NCI-H526 treated with DMSO at 0.1 percent for 48 hours (cell line): ENCODE data around the gene RAP1GAP2.

Source experiments
- DNase-seq: peaks from one replicate; lab custom pipeline; 2025; lab: John Stamatoyannopoulos, UW

Gene RAP1GAP2

GRCh38 chr17:2786176-2786881, 9.9 kb upstream of the RAP1GAP2 start:
- peak; percentile 66 for DNase-seq

GRCh38 chr17:2789700-2790099, 6.5 kb upstream of the RAP1GAP2 start:
- DNase-seq, result no peak

DNA sequence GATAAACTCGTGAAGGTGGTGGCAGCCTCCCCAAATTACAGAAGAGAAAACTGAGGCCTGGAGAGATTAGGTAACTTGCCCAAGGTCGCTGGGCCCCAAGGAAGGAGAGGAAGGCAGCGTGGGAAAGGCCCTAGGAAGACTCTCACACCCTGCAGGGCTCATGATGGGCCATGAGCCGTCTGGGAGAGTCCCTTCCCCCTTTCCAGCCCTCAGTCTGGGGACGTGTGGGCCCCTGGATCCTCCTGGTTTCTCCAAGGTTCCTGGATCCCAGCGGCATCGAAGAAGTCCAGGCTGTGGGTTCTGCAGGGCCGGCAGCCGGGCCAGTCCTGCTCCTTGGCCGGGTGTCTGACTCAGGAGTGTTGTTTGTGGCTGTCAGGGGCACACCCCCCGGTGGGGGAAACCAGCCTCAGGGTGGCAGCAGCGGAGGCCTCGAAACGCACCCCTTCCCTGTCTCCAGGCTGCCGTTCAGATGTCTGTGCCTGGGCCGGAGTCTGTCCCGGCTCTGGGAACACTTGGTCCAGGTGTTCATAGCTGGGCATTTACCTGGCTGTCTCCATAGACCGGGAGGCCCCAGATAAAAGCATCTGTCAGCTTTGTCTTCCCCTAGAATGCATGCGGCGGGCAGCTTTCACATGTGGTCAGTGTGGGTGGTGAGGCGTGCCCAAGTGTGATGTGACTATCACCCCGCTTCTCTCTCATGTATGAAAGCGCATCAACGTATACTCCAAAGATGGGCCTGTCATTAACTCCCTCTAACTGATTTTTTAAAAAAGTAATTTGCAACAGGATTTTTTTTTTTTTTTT, 3.7 kb upstream of the RAP1GAP2 start:
- DNase-seq, result no peak

DNA sequence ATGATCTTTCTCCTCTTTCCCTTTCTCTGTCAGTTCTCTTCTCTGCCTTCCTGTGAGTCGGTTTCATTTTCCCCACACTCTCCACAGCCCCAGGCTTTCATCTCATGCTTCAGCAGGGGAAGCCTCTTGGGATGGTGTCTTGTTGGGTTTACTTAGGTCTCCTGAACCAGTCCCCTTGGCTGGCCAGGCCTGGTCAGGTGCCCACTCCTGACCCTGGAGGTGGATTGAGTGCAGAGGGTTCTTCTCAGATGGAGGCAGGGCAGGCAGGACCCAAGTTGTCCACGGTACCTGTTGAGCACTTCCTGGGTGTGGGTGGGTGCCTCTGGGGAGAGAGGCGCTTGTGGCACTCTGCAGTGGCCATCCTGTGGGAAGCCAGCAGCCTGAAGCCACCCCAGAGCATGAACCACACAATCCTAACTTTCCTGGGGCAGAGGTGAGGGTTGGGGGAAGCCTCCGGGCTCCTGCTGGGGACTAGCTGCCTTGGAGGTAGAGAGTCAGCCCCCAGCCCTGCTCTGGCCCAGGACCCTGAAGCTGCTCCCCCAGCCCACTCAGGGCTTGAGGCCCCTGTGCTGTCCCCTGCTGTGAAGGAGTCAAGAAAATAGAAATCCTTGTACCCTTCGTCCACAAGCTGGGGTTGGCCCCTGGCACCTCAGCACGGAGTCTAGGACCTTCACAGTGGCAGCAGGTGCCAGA, 2.0 kb upstream of the RAP1GAP2 start:
- no peak for DNase-seq

DNA sequence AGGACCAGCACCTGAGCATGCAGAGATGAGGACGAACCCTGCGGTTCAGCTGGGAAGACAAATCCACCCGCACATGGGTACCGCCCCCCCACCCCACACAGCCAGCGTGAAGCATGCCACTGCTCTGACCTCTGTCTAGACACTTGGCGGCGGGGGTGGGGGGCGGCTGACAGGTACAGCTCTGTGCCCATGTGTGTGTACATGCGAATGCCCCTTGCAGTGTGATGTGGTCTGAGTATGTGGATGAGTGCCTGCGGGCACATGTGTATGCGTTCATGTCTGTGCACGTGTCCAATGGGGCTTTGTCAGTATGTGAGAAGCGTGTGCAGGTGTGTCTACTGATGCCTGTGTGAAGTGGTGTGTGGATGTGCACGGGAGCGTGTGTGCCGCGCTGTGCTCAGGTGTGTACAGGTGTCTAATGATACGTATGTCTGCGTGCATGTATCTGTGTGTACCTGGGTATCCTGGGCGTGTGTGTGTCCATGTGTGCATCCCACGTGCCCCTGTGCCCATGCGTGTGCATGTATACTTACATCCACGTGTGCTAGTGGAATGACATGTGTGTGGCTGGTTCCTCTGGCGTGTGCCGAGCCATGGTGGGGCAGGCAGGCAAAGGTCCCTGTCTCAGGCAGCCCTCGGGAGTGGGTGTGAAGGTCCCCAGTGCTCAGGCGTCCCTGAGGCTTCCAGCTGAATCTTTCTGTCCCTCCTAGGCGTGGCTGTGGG, 636 bp upstream of the RAP1GAP2 start:
- DNase-seq, result no peak

GRCh38 chr17:2797226-2797625, 988 bp downstream of the RAP1GAP2 start:
- no peak for DNase-seq

- no peak for DNase-seq
Observed at GRCh38 chr17:2797637-2798036, 1.4 kb downstream of the RAP1GAP2 start.

DNA sequence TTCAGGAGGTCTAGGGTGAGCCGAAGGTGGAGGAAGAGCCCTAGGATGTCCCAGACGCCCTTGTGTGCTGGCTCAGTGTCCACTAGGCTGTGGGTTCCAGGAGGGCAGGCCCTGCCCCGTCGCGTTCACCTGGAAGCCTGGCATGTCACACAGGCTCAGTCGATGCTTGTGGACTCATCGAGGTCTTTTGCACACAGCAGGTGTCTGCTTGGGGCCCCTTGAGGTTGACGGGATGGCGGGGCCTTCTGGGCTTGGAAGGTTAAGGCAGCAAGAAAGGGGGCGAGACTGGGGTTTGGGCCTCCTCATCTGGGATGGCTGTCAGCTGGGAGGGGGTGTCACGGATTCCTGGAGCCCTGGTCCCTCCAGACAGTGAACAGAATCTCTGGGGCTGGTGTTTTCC, 1.9 kb downstream of the RAP1GAP2 start:
- DNase-seq, result no peak

GRCh38 chr17:2798678-2799077, 2.4 kb downstream of the RAP1GAP2 start:
- no peak for DNase-seq

DNA sequence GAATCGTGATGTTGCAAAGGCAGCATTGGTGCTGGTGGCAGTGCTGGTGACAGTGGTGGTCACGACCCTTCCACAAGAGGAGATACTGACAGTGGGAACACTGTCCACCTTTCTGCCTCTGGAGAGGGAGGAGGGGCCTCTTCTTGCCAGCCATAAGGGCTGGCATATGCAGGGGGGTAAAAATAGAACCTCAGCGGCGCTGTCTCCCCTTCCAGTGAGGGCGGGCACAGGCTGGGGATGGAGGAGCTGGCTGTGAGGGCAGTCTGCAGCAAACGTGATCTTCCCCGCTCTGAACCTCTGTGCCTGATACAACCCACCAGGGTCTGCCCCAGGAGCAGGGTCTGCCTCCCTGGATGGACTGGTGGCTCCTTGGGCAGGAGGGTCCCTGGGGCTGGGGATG, 3.4 kb downstream of the RAP1GAP2 start:
- no peak for DNase-seq

GRCh38 chr17:2800367-2800766, 4.1 kb downstream of the RAP1GAP2 start:
- no peak for DNase-seq

- no peak for DNase-seq
Observed at GRCh38 chr17:2801841-2802240, 5.6 kb downstream of the RAP1GAP2 start.

DNA sequence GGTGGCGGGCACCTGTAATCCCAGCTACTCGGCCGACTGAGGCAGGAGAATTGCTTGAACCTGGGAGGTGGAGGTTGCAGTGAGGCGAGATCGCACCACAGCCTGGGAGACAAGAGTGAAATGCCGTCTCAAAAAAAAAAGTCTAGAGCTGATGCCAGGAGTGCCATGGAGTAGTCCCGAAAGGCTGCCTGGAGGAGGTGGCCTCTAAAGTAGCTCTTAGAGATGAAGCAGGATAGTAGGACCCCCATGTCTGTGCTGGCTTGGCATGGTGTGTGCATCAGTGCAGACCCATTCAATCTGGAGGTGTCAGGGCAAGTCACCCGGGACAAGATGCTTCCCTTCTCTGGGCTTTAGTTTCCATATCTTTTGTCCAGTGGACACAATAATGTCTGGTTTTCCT, 6.3 kb downstream of the RAP1GAP2 start:
- DNase-seq, result no peak

- no peak for DNase-seq
Observed at GRCh38 chr17:2803386-2803785, 7.1 kb downstream of the RAP1GAP2 start.

- DNase-seq, result no peak
Observed at GRCh38 chr17:2803971-2804370, 7.7 kb downstream of the RAP1GAP2 start.

GRCh38 chr17:2804912-2805311, 8.7 kb downstream of the RAP1GAP2 start:
- no peak for DNase-seq

DNA sequence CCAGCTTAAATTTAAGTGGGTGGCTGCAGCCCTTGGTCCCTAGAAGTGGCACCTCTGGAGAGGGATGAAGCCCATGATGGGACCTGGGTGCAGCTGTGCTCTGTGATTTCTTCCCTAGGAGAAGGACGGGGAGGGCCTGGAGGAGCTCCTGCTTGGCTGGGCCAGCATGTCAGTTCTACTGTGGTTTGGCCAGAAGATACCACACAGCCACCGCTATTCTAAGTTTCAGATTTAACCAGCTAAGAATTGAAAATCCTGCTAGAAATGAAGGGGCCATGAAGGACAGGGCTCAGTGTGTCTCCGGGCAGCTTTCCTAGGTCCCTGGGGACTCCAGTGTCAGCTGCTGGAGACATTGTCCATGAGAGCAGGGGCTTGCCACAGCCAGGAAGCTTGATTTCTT, 9.7 kb downstream of the RAP1GAP2 start:
- DNase-seq, result no peak

- DNase-seq, result no peak
Observed at GRCh38 chr17:2808367-2809335, 12.4 kb downstream of the RAP1GAP2 start.

DNA sequence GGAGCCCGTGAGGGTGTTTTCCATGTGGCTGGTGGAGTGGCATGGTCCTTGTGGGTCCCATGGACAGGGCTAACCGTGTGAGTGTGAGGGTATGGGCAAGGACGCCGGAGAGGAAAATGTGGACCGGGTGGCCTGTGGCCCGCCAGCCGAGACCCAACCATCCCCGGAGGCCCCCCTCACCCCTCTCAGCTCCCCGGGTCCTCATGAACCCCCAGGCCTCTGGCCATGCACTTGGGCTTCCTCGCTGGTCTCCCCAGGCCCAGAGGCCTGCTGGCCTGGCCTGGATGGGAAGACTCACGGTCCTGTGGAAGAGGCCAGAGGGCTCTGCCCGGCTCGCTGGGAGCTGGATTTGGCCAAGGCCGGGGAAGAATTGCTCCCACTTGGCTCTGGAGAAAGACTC, 13.1 kb downstream of the RAP1GAP2 start:
- no peak for DNase-seq

- DNase-seq, result no peak
Observed at GRCh38 chr17:2814049-2814448, 17.8 kb downstream of the RAP1GAP2 start.
